B cell (primary cell): ENCODE results near the gene HS3ST5. TPM values are rescaled to one million over a fixed set of nuclear protein-coding genes. Genes with fewer than 3 reads are reported as not detected.

Source experiments
- ATAC-seq: fragments of 200-7000 bp; cut with Tn5 transposase; one replicate; pipeline ENCODE4 v1.10.0; 2021; ENCODE audit warnings: low read depth, mild to moderate bottlenecking, moderate number of reproducible peaks, moderate library complexity
- CTCF ChIA-PET: fragments of 350-600 bp; sonication (Branson Sonifier 250); formaldehyde crosslinking; loops from one replicate; lab custom pipeline; 2021; ENCODE audit warnings: antibody characterized with exemption, inconsistent platforms; lab: Charles Lee
- POLR2A ChIA-PET: fragments of 350-600 bp; sonication (Branson Sonifier 250); formaldehyde crosslinking; loops from one replicate; lab custom pipeline; 2021; ENCODE audit warnings: antibody characterized with exemption; lab: Charles Lee
- DNase-seq: peaks from one replicate; pipeline ENCODE4 v3.0.0; 2013
- H2AFZ ChIP-seq: 2 replicates; pipeline ENCODE4 v1.6.1; 2012; ENCODE audit warnings: mild to moderate bottlenecking, low read depth, low read length; ENCODE audit not compliant: insufficient read depth, poor library complexity, severe bottlenecking
- H3K27ac ChIP-seq, 2 donors: 1 replicate in 1 of 2; 2 replicates in 1 of 2; pipeline ENCODE4 v1.5.1; 2012 to 2013; ENCODE audit warnings: low read length in 2 of 2, mild to moderate bottlenecking in 2 of 2, moderate library complexity in 1 of 2
- H3K27me3 ChIP-seq, 4 experiments: fragments of 200-600 bp in 1 of 4; sonication (generic) in 1 of 4; replicated peaks in 1 of 4; 1 replicate in 2 of 4; 2 replicates in 2 of 4; pipeline versions ENCODE4 v1.6.1 to v1.7.0; 2013 to 2016; ENCODE audit warnings: low read length in 3 of 4, mild to moderate bottlenecking in 2 of 4, mixed read lengths in 1 of 4, moderate library complexity in 1 of 4; ENCODE audit not compliant: insufficient read depth in 4 of 4, control insufficient read depth in 3 of 4; ENCODE audit errors: control extremely low read depth in 1 of 4
- H3K36me3 ChIP-seq, 2 experiments: replicated peaks in 1 of 2; 1 replicate in 1 of 2; 2 replicates in 1 of 2; pipeline versions ENCODE4 v1.6.1 to v1.7.1; 2013; ENCODE audit warnings: low read length in 1 of 2; ENCODE audit not compliant: insufficient read depth in 2 of 2, control insufficient read depth in 1 of 2; ENCODE audit errors: control extremely low read depth in 1 of 2, extremely low read depth in 1 of 2
- H3K4me1 ChIP-seq, 2 donors: fragments of 200-600 bp in 1 of 2; sonication (generic) in 1 of 2; 1 replicate in 1 of 2; 2 replicates in 1 of 2; pipeline versions ENCODE4 v1.5.1 to v1.6.1; 2013 to 2017; ENCODE audit warnings: low read length in 2 of 2; ENCODE audit not compliant: control insufficient read depth in 2 of 2, insufficient read depth in 2 of 2
- H3K4me2 ChIP-seq: replicated peaks from 2 replicates; pipeline ENCODE3; 2012; ENCODE audit warnings: mild to moderate bottlenecking, low read depth, low read length; ENCODE audit not compliant: poor library complexity, severe bottlenecking
- H3K4me3 ChIP-seq, 5 experiments: fragments of 200-600 bp in 1 of 5; sonication (generic) in 1 of 5; 1 replicate in 3 of 5; 2 replicates in 2 of 5; pipeline versions ENCODE4 v1.5.1 to v1.7.0; 2011 to 2016; ENCODE audit warnings: low read length in 4 of 5, mild to moderate bottlenecking in 4 of 5, low read depth in 2 of 5, control low read depth in 1 of 5, moderate library complexity in 1 of 5; ENCODE audit not compliant: insufficient read depth in 1 of 5; ENCODE audit errors: control extremely low read depth in 1 of 5, extremely low read depth in 1 of 5
- H3K79me2 ChIP-seq: fragments of 200-600 bp; sonication (generic); one replicate; pipeline ENCODE4 v1.6.0; 2016; ENCODE audit warnings: low read length; ENCODE audit not compliant: control insufficient read depth, insufficient read depth
- H3K9ac ChIP-seq: fragments of 200-600 bp; sonication (generic); 2 replicates; pipeline ENCODE4 v1.6.1; 2017; ENCODE audit warnings: mild to moderate bottlenecking, low read length, moderate library complexity
- H3K9me3 ChIP-seq, 3 donors: one replicate each; pipeline versions ENCODE4 v1.6.1 to v1.7.1; 2013; ENCODE audit warnings: low read length in 2 of 3; ENCODE audit not compliant: control insufficient read depth in 2 of 3, insufficient read depth in 1 of 3; ENCODE audit errors: control extremely low read depth in 1 of 3
- H4K20me1 ChIP-seq: 2 replicates; pipeline ENCODE4 v1.6.0; 2012; ENCODE audit warnings: mild to moderate bottlenecking, low read length; ENCODE audit not compliant: insufficient read depth, control insufficient read depth, poor library complexity, severe bottlenecking
- H3K27ac Mint-ChIP-seq: one replicate; pipeline ENCODE4 v1.8.0; 2021; ENCODE audit warnings: mixed read lengths
- H3K27me3 Mint-ChIP-seq: one replicate; pipeline ENCODE4 v1.8.0; 2021; ENCODE audit warnings: mixed read lengths
- H3K4me1 Mint-ChIP-seq: one replicate; pipeline ENCODE4 v1.8.0; 2021; ENCODE audit warnings: mixed read lengths
- H3K4me3 Mint-ChIP-seq: one replicate; pipeline ENCODE4 v1.8.0; 2021; ENCODE audit warnings: mixed read lengths
- H3K9me3 Mint-ChIP-seq: one replicate; pipeline ENCODE4 v1.8.0; 2022; ENCODE audit warnings: mixed read lengths; ENCODE audit not compliant: insufficient read depth
- CTCF ChIP-seq: fragments of 200-600 bp; IDR thresholded peaks from one replicate; pipeline ENCODE4 v1.8.0; 2022; ENCODE audit warnings: antibody characterized with exemption, mild to moderate bottlenecking
- EZH2 ChIP-seq: IDR thresholded peaks from 2 replicates; pipeline ENCODE4 v1.6.1; 2012; ENCODE audit warnings: borderline replicate concordance, low read depth, mild to moderate bottlenecking, moderate library complexity, low read length; ENCODE audit not compliant: insufficient read depth, poor library complexity, severe bottlenecking
- WGBS: methylation state at CpG from one replicate; pipeline ENCODE4 v1.1.5; 2013; ENCODE audit warnings: missing lambda C conversion rate; ENCODE audit not compliant: insufficient coverage; 5-methylcytosine and 5-hydroxymethylcytosine counted together
- intact Hi-C: fragments of 100-400 bp; cut with micrococcal nuclease; formaldehyde crosslinking; loops from one replicate; pipeline ENCODE4 v1.10.0; 2022
- polyA plus RNA-seq: library from polyadenylated mRNA; depleted of rRNA; stranded (reverse); fragments of >200 nt; gene quantifications from 2 replicates; pipeline ENCODE4 v1.2.3, GENCODE V29; 2012
- total RNA-seq, 2 donors: library from RNA; stranded (reverse); fragments of 120-200 nt in 1 of 2; gene quantifications; 1 replicate in 1 of 2; 2 replicates in 1 of 2; pipeline versions ENCODE4 v1.2.3 to v1.2.4, GENCODE V29; 2013 to 2022

The HS3ST5 gene
- total and polyA plus RNA-seq, 2 donors (not counting 1 experiment from before 2014, with no cell fraction given): not detected

DNA sequence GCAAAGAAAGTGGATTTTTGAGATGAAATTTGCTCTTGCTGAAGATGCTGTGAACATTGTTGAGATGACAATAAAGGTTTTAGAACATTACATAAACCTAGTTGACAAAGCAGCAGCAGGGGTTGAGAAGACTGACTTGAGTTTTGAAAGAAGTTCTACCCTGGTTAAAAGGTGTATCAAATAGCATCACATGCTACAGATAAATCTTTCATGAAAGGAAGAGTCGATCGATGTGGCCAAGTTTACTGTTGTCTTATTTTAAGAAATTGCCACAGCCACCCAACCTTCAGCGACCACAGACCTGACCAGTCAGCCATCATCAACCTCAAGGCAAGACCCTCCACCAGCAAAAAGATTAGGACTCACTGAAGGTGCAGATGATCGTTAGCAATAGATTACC lies 155.3 kb downstream of the HS3ST5 start:
- Histone ChIP-seq H3K9ac (no peak overlapping the region), H3K79me2 (no peaks in the 10 kb centered on the region), H3K27me3 (no peaks in the 10 kb centered on the region), H3K4me1 (no peaks in the 10 kb centered on the region), H3K4me2 (no peak overlapping the region), H3K36me3 (no peaks in the 10 kb centered on the region), H2AFZ (no peak overlapping the region), H3K9me3 (no peaks in the 10 kb centered on the region), H3K27ac (no peak overlapping the region), H3K4me3 (no peak overlapping the region), H4K20me1 (no peaks in the 10 kb centered on the region)
- Mint-ChIP-seq H3K27ac (no peak overlapping the region), H3K9me3 (peaks cover 4% of the 10 kb centered on the region), H3K4me1 (no peaks in the 10 kb centered on the region), H3K4me3 (no peak overlapping the region), H3K27me3 (no peaks in the 10 kb centered on the region)
- no CpG with 5 or more reads among the region's 4 CpGs for WGBS
- intact Hi-C loops: no loop called here
- TF ChIP-seq CTCF: no peak
- no peak for TF ChIP-seq EZH2
- ATAC-seq (no peak), DNase-seq (no peak)
- POLR2A ChIA-PET: no interaction called here
- CTCF ChIA-PET: no interaction called here

DNA sequence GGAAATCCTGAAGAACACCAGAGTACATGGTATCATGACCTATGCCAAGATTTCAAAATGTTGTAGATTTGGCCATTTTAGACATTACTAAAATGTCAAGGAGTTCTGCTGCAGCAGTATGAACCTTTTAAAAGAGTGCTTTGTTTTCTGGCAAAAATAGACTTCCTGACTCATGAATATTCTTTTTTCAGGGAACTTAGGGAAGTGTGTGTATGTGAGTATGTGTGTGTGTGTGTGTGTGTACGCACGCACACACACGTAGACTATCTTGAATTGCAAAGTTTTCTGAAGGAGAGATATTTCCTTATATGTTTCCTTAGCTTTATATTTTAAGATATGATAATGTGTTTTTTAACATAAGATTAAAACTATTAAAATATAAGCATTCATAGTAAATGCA lies 161.2 kb downstream of the HS3ST5 start:
- Histone ChIP-seq H3K79me2 (no peaks in the 10 kb centered on the region), H2AFZ (no peak overlapping the region), H3K9me3 (no peaks in the 10 kb centered on the region), H3K9ac (no peak overlapping the region), H3K4me3 (no peak overlapping the region), H3K36me3 (no peaks in the 10 kb centered on the region), H3K4me1 (no peaks in the 10 kb centered on the region), H3K27ac (no peak overlapping the region), H4K20me1 (no peaks in the 10 kb centered on the region), H3K4me2 (no peak overlapping the region), H3K27me3 (no peaks in the 10 kb centered on the region)
- DNase-seq: no peak
- POLR2A ChIA-PET: no interaction called here
- no peak for ATAC-seq
- Mint-ChIP-seq H3K27ac (no peak overlapping the region), H3K4me1 (no peaks in the 10 kb centered on the region), H3K9me3 (no peaks in the 10 kb centered on the region), H3K27me3 (no peaks in the 10 kb centered on the region), H3K4me3 (no peak overlapping the region)
- intact Hi-C loops: no loop called here
- CTCF ChIA-PET: no interaction called here
- TF ChIP-seq EZH2: no peak
- no peak for TF ChIP-seq CTCF
- no CpG with 5 or more reads among the region's 3 CpGs for WGBS
